NCI-H1930 (cell line): ENCODE data around the gene KPNA1.

Source experiments
- DNase-seq, 2 experiments: peaks; one replicate each; lab custom pipeline; 2025; lab: John Stamatoyannopoulos, UW

The KPNA1 gene

DNA sequence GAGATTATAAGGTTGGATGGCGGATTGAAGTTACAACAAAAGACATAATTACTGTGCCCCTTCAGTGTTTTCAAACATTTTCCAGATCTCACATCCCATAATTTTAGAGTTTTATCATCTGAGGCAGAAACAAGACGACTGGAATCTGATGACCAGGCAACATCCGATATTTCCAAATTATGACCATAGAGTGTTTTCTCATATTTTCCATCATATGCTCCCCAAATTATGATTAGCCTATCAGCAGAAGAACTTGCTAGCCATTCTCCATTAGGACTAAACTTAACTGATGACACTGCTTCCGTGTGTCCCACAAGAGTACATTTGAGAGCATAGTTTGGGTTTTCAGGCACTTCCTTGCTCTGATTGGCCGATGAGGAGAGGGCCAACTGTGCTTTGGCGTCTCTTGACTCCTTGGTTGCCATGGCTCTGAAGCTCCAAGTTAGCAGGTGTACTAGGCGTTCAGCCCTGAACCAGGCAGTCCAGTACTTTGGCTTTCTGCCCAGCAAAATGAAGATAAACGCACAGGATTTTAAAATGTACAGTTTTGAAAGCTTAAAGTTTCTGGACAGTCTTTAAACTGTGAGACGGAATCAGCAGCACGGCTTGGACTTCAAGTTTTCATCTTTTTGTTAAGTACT, 99.5 kb downstream of the KPNA1 start:
- no peak for DNase-seq

DNA sequence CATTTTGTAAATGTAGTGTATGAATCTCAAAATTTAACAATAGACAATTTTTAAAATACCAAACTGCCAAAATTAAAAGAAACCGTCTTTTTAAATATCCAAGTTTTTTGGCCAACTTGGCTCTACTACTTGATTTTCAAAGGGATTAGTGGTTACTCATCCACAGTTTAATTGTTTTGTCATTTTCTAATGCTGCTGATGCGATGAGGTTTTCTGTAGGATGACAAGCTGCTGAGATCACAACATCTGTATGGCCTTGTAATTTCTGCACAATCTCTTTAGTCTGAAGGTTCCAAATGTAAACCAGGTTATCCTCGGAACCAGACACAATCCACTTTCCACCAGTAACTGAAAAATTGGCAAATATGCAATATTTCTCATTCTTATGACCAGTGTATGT, 100.3 kb downstream of the KPNA1 start:
- no peak for DNase-seq

- DNase-seq, result peak in 1 of 2 experiments; percentile 2
Observed at GRCh38 chr3:122410639-122411038, 104.1 kb downstream of the KPNA1 start.

GRCh38 chr3:122410111-122410510, 104.6 kb downstream of the KPNA1 start:
- DNase-seq, result no peak

- no peak for DNase-seq
Observed at GRCh38 chr3:122409446-122409845, 105.3 kb downstream of the KPNA1 start.

DNA sequence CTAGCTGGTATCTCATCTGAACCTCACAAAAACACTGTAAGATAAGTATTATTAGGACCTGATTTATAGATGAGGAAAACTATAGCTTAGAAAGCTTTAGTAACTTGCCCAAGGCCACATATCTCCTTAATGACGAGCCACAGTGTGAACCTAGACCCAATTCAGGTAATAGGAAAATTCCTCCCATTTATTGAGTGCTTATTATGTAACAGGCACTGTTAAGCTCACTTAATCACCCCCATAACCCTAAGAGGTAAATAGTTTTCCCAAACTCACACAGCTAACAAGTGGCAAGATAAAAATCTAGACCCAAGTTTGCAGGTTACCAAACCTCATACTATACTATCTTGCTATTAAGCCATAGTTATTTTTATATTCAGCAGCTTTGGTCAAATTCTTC, 106.8 kb downstream of the KPNA1 start:
- no peak for DNase-seq

DNA sequence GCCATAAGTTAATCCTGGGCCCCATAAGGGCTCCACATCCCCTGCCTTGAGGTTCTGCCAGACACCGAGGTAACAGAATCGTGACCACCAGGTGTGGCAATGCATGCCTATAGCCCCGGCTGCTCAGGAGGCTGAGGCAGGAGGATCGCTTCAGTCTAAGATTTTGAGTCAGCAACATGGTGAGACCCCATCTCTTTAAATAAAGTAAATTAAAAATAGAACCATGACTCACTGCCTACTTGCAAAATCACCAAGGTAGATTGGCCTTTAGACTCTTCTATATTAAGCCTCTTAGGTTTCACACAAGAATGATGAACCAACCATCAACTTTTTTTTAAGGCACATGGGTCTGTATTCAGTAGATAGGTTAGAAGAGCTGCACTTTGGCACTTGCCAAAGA, 108.5 kb downstream of the KPNA1 start:
- DNase-seq, result no peak

- DNase-seq, result no peak
Observed at GRCh38 chr3:122405015-122405414, 109.7 kb downstream of the KPNA1 start.

DNA sequence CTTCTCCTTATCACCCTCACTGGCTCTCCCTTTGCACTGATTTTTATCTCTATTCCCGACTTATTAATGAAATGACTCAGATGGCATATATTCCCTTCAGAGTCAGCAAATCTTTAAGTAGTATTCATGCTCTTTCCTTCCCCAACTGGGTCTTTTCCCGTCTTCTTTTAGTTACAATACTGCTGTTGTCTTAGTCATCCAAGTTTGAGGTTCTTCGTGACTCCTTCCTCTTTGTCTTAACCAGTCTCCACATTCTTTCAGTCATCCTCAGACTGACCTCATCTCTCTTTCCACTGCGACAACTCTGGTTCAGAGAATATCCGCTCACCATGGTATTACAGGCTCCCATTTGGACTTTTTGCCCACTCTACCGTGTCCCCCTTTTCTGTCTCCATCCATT, 111.2 kb downstream of the KPNA1 start:
- DNase-seq, result no peak

GRCh38 chr3:122398920-122399319, 115.8 kb downstream of the KPNA1 start:
- no peak for DNase-seq

DNA sequence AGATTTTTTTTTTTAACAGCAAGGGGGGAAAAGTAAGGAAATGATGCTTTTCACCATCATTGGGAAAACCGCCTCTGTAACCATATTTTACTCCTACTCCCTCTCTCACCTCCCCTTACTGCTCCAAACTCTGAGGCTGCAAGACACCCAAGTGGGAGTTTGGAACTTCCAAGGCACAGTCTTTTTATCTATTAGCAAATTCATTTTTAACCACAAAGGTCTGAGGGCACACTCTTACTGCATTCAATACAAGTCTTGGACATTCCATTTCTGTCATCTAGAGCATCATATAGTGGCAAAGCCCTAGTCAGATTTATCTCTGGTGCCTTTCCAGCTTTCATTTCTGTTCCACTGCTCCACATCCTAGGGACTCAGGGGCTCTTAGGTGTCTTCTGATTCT, 117.5 kb downstream of the KPNA1 start:
- DNase-seq, result no peak

GRCh38 chr3:122396511-122396910, 118.2 kb downstream of the KPNA1 start:
- DNase-seq, result no peak

DNA sequence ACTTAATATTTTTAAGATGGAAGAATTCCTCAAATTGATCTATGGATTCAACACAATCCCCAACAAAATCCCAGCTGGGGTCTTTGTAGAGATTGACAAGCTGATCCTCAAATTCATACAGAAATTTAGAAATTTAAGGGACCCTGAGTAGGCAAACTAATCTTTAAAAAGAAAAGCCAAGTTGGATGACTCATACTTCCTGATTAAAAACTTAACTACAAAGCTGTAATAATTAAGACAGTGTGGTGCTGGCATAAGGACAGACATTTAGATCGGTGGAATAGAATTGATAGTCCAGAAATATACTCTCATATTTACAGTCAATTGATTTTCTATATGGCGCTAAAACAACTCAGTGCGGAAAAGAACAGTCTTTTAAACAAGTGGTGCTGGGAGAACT, 119.2 kb downstream of the KPNA1 start:
- no peak for DNase-seq

- DNase-seq, result no peak
Observed at GRCh38 chr3:122394173-122394572, 120.6 kb downstream of the KPNA1 start.

DNA sequence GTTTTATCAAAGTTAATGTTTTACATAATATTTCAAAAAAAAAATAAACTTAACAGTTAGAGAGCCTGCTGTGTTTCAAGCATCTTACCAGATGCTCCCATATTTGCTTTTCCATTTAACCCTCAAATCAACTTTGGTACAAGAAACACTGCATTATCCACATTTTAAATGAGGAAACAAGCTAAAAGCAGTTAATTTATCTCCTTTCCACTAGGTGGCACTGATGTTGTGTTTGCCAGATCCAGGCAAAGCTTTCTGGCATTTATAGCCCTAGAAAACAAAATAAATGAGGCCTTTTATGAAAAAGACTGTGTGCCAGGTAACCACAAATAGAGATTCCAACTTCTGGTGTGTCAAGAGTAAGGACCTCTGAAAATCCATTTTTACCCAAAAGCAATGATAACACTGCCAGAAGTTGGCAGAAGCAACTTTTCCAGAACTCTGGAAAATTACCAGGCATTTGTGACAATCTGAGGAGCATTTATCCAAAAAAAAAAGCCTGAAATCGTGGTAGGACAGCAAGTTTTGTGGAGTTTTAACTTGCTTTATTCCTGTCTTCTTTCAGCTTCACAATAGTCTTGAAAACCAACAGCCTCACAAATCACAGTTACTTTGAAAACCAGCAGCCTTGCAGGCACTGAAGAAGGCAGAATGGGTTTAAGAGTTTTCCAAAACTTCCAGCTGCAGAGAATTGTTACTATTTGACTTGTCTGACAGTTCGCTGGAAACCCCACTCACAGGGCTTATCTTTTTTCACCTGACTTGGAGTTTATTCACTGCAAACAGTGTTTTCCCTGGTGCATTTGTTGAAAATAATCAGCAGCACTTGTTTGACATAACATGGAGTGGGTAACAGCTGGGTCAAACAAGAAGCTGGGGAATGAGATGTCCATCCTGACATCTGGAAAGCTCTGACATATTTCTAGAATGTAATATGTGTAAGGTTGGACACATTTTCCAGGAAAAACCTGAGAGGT, 121.6 kb downstream of the KPNA1 start:
- DNase-seq, result peak in 1 of 2 experiments; percentile 6

GRCh38 chr3:122391681-122392446, 122.9 kb downstream of the KPNA1 start:
- no peak for DNase-seq

DNA sequence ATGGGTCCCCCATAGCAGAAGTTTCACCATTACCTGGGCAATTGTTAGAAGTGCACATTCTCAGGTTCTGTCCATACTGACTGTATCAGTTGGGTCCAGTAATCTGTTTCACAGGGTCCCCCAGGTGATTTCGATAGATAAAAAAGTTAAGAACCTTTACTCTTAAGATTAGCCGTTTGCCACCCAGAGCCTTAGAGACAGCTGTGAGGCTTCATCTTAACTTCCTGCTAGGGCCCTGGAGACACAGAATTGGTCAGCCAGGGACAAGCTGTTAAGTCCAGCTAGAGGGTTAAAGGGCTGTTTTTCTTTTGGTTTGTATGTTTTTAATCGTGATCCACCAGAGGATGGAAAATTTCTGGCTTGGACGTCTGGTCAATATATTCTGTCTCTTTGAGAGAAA, 124.1 kb downstream of the KPNA1 start:
- DNase-seq, result no peak

DNA sequence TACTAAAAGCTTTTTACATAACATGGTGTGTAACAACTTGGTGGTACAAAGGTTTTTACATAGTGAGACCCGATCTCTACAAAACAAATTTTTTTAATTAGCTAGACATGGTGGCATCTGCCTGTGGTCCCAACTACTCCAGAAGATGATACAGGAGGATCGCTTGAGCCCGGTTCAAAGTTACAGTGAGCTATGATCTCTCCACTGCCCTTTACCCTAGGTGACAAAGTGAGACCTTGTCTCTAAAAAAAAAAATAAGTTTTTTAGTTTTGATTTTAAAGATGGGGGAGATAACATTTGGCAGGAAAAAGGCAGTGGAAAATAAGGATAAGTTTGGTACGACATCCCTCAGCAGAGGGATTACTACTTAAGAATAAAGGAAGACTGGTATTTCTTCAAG, 124.8 kb downstream of the KPNA1 start:
- no peak for DNase-seq

DNA sequence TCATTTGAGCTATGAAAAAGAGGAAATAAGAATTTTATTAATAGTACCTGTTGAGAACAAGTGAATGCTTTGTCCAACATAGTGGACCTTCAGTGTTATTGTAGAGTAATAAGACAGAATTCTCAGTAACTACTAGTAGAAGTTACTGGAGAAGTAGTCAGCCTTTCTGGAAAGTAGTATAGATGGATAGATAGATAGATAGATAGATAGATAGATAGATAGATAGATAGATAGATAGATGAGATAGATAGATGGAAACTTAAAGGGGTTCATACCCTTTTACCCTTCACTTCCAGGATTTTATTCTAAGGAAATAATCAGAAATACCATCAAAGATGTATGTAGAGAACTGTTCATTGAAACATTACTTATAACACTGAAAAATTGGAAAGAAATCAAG, 125.5 kb downstream of the KPNA1 start:
- DNase-seq, result no peak

DNA sequence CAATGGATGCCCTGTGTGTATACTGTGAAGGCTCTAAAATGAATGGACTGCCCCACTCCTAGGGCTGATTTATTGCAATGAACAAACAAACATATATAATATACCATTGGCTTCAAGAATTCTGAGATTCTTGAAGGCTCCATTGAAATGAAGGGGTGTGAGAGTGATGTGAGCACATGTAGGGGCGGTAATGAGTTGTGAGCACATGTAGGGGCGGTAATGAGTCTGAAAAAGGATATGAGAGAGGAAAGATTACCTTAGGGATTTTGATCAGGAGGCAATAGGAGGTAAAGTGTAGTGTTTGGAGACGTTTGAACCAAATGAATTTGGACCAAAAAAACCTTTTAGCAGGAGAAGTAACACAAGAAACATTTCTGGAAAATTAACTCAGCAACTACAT, 127.0 kb downstream of the KPNA1 start:
- no peak for DNase-seq

DNA sequence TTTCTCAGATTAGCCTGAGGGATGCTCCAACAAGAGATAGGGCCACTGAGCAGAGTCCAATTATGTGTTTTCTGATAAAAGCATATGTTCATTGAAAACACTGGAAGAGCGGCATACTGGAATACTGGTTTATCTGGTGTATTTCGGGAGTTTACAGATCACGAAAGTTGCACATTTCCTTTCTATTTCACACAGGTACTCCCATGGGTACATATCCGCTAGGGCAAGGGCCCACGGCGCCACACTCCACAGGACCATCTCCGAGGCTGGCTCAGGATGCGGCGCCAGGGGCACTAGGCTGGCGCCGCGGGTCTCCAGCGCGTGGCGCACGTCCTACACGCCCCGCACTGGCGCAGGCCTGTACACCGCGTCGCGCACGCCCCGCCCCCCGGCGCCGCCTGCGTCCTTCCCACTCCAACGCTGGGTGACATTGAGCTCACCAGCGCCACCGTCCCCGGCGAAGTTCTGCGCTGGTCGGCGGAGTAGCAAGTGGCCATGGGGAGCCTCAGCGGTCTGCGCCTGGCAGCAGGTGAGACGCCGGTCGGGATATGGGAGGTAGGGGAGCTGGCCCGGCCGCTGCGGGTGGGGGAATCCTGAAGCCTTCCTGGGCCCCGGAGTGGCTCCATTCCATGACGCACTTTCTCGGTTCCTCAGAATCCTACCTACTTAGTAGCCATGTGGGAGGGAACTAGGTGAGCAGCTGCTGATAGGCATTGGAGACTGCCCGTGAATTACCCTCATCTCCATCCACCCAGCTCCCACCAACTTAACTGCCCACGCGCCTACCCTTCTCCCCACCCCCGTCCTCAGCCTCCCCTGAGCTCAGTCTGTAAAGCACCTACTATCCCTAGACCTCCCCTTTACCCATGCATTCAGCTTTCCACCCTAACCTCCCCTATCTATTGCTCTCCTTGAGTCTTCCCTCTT, 130.7 kb downstream of the KPNA1 start, which contains the start of gene FAM162A:
FAM162A (plus strand) TSS at position 412 of the 927 bp plus-strand sequence; CDS start at position 496, 84 bp downstream.
- peak; percentile 88 to 93 for DNase-seq
